Ramos (cell line): Measurements from ENCODE around the gene IKZF3.
"Not testable (repeated sequence)": the region's sequence is repeated elsewhere in the genome, so short reads cannot be mapped to it uniquely, and the experiment has no call there.

Source experiments
- in situ Hi-C: fragments of 300-500 bp; cut with MboI; formaldehyde crosslinking; loops from one replicate; pipeline ENCODE4 v1.14.3; 2022; ENCODE audit warnings: low sequenced_read_pairs; ENCODE audit not compliant: unreplicated experiment

Gene IKZF3

DNA sequence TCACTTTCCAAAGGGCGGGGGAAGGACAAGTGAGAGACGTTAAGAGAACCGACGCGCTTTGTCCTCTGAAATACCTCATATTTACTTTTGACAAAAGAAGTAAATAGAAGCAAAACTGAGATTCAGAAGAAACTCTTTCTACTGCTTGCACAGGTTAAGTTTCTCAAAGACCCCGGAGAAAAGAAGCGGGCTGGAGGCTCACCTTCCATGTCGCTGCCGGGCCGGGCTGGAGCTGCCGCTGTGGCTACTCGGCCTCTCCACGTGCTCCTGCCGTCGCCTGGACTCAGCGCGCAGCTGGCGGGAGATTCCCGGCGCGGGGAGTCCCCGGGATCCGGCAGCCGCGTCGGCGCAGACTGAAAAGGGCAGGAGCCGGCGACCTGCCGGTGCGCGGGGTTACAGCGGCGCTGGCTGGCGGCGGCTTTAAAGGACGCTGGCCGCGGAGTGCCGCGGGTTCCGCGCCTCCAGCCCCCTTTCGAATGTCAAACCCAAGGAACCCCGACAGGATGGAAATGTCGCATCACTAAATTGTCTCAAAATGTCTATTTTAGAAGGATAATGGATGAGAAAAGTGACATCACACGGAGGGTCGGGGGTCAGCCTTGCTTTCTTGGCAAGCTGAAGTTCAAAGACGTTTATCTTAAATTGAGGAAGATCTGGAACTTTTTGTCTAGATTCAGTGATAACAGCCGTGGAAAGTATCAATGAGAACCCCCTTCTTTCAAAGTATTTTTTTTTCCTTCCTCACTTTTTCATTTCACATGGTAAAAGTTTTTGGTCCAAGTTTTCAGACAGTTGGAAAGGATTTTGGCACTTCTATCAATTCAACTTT is at the start of gene IKZF3:
Gene IKZF3 (minus strand): TSS at position 395 of the 829 bp plus-strand sequence. CDS start 186 bp downstream, at position 209.
- in situ Hi-C loops: loop anchor here (10.0 kb wide), 1 partner anchor 109 kb away; no protein-coding TSS in a partner anchor

DNA sequence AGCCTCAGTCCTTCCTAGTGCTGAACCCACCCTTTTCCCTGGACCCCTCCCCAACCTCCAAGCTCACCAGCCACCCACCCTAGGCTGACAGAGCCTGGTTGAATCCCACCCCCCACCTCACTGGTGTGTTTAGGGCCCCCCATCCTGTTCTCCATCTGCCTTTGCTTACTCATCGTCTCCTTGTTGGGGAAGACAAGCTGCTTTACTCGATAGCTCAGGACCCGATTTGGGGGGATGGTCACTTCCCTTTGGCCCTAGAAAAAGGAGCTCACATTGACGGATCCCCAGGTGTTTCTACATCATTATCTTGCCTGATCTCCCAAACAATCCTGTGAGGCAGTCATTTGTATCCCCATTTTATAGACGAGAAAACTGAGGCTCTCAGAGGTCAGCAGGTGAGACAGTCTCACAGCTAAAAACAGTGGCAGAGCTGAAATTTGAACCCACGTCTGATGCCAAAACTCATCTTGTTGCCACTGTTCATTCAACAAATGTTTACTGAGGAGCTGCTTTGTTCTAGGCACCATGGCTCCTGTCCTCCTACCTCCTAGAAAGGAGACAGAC is 44.8 kb upstream of the IKZF3 start:
- in situ Hi-C loops: no loop called here

DNA sequence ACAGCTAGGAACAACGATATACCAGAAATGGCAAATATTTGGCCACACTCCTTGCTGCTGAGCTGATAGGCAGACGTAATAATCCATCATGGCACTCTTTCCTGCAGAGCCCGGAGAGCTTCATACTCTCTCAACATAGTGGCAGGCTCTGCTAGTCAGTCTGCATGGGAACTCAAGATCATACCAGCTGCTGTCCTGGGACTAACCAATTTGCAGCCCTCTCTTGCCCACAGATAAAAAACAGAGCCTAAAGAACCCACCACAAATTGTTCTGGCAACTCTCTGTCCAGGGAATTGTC is 40.8 kb upstream of the IKZF3 start:
- in situ Hi-C loops: no loop called here

DNA sequence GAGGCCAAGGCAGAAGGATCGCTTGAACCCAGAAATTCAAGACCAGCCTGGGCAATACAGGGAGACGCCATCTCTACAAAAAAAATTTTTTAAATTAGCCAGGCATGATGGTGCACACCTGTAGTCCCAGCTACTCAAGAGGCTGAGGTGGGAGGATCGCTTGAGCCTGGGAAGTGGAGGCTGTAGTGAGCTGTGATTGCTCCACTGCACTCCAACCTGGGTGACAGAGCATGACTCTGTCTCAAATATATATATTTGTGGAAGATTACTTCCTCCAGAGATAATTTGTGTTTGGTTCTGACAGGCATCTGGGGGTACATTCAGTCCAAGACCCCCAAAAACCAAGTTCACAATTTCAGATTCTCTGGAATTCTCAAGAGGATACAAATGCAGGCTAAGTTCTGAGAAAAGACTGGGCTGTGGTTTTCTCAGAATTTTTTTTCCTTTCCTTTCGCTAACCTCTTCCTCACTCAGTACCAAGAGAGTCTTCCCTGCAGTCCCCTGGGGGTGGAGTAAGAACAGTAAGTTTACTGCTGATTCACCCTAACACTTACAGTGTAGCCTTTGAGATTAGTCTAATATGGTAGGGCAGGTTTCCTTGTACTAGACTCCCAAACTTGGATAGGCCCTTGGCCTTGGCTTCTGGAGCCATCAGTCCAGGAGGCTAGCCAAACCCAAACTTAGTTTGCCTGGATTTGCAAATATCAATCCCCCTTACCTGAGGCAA is 39.2 kb upstream of the IKZF3 start:
- in situ Hi-C loops: no loop called here

DNA sequence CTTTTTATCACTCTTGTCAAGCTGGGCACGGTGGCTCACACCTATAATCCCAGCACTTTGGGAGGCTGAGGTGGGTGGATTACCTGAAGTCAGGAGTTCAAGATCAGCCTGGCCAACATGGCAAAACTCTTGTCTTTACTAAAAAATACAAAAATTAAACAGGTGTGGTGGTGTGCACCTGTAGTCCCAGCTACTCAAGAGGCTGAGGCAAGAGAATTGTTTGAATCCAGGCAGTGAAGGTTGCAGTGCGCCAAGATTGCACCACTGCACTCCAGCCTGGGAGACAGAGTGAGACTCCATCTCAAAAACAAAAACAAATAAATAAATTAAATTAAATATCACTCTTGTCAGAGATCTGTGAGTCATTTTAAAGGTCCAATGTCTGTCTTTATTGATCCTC is 37.9 kb upstream of the IKZF3 start:
- in situ Hi-C loops: not testable (repeated sequence)

DNA sequence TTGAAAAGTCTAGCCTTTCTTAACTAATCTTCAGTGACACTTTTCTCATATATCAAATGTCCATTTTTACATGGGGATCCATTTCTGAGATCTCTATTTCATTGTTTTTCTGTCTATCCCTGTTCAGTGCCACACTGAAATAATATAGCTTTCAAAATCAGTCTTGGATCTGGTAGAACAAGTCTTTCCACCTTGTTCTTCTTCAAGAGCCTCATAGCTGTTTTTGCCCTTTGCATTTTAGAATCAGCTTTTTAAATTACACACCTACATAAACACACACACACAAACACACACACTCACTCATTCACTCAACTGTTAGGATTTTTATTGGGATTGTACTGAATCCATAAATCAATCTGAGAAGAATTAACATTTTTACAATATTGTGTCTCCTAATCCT is 35.1 kb upstream of the IKZF3 start:
- in situ Hi-C loops: no loop called here

DNA sequence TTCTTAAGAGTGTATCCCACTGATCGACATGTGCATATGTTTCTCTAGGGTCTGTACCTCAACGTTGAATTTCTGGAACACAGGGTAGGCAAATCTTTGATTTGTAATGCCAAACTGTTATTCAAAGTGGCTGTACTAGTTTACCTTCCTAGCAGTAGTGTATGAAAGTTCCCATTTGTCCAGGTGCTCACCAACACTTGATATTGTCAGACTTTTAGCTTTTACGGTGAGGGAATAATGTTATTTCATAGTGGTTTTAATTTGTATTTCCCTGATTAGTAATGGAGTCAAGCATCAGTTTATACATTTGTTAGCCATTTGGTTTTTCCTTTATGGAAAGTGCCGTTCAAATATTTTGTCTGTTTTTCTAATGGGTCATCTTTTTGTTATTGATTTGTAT is 34.0 kb upstream of the IKZF3 start:
- in situ Hi-C loops: no loop called here

DNA sequence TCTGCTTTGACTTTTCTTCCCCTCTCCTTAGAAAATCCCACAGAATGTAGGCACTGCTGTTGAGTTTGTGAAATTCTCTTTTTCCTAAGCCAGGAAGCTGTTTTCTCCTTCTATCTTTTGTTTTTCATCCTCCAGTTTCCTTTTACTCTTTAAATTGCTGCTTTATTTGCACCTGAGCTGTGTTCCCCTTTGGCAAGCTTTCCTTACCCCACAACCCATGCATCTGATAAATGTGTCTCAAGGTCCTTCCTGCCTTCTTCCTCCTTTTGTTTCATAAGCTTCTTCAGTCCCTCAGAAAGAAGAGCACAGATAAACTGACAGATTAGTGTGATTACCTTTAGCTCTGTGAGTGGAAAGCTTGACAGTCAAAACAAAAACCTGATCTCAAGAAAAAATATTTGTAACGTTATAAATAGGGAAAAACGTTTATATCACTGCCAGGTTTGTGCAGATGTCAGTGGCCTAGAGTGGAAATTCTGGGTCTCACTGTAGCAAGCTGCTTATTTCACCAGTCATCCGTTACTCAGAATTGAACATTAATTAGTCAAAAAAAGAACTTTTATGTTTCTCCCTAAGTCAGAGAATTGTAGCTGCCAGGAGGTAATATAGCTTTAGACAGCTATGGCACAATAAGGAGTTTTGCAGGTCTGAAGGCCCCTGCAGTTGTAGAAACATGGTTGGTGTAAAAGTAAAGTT is 30.7 kb upstream of the IKZF3 start:
- in situ Hi-C loops: no loop called here

DNA sequence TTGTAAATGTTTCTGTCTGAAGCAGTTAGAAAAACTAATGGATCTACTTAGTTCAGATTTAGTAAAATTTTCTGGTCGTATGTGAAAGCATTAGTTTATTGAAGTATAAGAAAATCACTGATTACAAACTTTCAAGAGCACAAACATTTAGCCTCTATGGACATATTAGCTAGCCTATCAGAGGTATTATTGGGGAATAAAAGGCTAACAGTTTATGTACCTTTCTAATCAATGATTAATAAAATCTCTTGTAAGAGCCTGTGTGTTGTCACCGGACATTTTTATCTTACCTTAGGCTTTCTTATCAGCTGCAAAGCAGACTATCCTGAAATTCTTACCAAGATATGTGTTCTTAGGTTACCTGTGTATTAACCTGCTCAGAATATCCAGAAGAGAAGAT is 25.1 kb upstream of the IKZF3 start:
- in situ Hi-C loops: no loop called here

DNA sequence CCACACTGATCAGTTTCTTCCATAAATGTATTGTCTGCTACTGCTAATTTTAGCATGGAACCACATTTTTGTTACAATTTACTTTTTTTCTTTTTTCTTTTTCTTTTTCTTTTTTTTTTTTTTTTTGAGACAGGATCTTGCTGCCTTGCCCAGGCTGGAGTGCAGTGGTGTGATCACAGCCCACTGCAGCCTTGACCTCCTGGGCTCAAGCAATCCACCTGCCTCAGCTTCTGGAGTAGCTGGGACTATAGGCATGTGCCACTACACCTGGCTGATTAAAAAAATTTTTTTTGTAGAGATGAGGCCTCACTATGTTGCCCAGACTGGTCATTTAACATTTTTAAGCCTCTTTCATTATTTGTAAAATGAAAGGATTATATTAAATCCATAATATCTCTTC is 23.0 kb upstream of the IKZF3 start:
- in situ Hi-C loops: no loop called here

DNA sequence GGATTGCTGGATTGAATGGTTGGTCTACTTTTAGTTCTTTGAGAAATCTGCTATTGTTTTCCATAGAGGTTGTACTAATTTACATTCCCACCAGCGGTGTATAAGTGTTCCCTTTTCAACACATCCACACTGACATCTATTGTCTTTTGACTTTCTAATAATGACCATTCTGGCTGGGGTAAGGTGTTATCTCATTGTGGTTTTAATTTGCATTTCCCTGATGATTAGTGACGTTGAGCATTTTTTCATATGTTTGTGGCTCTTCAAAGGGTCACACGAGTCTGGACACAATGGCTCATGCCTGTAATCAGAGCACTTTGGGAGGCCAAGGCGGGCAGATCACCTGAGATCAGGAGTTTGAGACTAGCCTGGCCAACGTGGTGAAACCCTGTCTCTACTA is 22.0 kb upstream of the IKZF3 start:
- in situ Hi-C loops: not testable (repeated sequence)

DNA sequence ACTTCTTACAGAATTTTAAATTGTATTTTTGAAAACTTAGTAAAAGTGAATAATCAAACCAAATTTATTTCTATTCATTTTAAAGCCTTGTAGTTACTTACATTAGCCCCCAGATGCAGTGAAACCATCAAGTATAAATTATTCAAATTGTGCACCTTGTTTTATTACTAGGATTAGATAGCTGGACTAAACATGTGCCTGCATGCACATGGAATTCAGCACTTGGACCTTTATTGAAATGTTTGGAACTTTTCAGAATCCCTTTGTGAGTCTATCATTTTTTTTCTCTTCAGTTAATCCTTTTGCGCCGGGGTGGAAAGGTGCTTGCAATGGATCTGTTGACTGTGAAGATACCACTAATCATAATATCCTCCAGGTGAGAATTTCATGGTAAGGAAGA is 8.6 kb upstream of the IKZF3 start:
- in situ Hi-C loops: no loop called here

DNA sequence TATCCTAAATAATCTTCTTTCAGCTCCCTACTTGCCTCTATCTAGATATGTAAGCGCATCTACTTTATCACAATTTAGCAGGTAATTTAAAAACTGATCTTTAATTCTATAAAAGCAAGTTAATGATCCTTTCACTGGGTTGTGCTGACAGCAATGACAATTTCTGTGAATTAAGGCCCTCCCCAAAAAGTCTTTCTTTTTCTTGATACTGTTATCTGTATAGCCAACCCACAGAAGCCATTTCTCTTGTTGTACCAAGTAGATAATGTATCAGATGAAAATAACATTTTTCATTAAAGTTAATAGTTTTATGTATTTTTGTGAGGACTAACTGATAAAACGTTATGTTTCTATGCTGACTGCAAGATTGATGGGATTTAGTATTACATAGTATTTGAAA is 7.7 kb upstream of the IKZF3 start:
- in situ Hi-C loops: no loop called here

DNA sequence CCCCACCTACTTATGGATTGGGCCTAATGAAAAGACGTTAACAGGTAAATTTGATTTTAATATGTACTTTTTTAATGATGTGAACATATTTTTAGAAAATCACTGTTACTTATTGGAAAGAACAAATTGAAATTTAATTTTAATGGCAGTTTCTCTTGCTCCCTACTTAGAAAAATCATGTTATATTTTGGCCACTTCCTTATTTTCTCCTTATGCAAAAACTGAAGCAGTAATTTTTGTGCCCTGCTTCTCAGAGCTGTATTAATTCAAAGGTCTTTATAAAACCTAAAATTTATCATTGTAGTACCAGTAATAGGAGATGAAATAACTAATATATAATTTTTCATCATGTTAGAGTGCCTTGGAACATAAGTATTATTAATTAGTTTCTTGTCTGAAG is 6.7 kb upstream of the IKZF3 start:
- in situ Hi-C loops: no loop called here

DNA sequence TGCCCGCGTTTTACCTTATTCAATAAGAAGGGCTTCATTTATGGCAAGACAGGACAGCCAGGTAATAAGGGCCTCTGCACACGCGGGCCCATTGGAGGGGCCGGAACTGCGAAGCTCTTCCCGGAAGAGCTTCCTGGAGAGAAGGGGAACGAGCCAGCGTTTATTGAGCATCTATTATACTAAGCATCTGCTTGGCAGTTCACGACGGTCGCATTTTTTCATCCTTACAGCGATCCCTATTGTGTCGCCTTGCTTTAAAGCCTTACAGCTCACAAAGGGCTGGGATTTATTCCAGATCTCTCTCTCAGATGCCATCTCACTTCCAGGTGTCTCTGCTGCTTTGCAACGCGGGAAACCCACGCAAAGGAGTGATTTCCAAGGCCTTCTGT is 4.4 kb upstream of the IKZF3 start:
- in situ Hi-C loops: loop anchor here (10.0 kb wide), 1 partner anchor 114 kb away; no protein-coding TSS in a partner anchor

DNA sequence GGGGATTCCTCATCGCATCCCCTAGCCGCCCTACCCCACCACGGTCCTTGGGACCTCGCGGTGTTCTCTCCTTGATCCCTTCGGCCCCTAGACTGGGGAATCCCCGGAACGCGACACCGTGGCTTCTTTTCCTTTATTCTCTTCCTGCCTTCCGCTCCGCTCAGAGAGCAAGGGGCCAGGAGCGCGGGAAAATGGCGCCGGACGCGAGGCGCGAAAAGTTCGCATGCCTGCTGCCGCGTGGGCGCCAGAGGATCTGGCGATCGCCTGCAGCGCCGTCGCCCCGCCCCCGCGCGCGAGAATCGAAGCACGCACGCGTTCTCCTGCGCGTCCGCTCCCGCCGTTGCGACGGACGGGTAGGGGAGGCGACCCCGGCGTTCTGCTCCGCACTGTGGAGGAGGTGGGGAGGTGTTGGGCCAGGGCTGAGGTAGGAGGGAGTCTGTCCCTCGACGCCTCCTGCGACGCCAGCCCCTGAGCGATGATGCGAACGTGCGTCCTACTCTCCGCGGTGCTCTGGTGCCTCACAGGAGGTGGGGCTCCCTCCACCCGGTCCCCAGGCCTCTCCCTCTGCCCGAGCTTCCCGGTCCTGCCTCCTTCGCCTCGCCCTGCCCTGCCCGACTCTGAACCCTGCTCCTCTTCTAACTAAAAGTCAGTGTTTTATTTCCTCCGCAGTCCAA is 3.9 kb upstream of the IKZF3 start, which contains the start of gene ZPBP2:
Gene ZPBP2 (plus strand): TSS at position 323 of the 674 bp plus-strand sequence. CDS start 153 bp downstream, at position 476.
- in situ Hi-C loops: loop anchor here (10.0 kb wide), 1 partner anchor 113 kb away; no protein-coding TSS in a partner anchor

DNA sequence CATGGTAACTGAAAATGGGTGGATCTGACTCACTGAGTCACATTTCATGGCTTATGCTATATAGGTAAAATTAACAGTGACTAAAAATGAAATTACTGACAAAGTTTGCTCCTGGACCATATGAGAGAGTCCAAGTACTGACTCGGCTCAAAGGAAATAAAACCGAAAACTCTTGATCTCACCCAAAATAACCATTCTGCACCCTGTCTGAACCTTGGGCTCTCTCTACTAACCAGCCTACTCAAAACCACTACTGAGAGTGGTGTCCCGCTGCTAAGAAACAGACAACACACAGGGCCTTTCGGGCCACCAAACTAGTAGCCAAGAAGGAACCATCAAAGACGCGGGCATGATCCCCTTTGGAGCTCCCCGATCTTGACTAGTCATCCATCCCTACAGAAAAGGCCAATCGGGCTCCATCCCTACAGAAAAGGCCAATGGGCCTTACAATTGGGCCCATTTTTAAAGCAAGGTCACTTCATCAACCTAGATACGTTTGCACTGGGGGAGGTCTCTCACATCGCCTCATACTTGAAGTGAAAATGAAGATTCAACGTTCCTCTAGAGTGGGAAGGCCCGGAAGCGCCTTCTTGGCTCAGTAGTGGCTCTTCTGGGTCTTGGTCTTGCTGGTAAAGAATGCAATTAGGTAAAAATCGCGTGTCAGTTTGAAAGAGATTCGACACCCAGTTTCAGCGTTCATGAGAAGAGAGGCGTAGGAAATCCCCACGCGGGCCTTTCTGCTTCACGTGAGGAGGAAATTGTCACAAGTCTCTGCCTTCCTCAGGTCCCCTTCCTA is 3.2 kb upstream of the IKZF3 start:
- in situ Hi-C loops: loop anchor here (10.0 kb wide), 1 partner anchor 112 kb away; no protein-coding TSS in a partner anchor

DNA sequence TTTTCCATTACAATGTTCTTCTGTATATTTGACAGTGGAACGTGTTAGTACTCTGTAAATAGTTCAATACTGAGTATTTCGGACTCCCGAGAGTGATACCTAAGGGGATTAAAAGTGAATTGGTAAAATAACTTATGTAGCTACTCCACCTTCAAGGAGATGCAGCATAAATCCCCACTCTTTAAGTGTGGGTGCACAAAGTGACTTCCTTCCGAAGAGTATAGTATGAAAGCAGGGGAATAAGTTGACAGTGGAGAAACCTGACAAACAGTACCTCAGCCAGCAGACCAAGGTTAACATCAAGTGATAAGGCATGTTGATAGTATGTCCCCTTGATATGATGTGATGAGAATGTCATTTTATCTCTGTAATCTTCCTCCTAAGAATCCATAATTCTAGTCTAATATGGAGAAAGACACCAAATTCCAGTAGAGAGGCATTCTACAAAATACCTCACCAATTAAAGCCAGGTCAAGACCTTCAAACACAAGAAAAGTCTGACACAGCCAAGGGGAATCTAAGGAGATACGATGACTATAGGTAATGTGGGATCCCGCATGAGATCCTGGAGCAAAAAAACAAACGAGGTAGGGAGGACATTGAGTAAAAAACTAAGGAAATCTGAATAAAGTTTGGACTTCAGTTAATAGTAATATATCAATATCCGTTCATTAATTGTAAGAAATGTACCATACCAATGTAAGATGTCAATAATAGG is 2.1 kb upstream of the IKZF3 start:
- in situ Hi-C loops: loop anchor here (10.0 kb wide), 1 partner anchor 111 kb away; no protein-coding TSS in a partner anchor
